Esophagus muscularis mucosa (tissue), 4 donors: ENCODE measurements around the gene CMBL. TPM values are rescaled to one million over a fixed set of nuclear protein-coding genes. Genes with fewer than 3 reads are reported as not detected.
A peak's percentile ranks its signal among the peaks of the same experiment; 100 is the strongest.

Source experiments
- DNase-seq: peaks from one replicate; pipeline ENCODE4 v3.0.0-alpha.2; 2017; ENCODE audit errors: extremely low spot score
- H3K27ac ChIP-seq, 4 donors: fragments of 200-600 bp; sonication (generic); replicated peaks in 1 of 4; 1 replicate in 3 of 4; 2 replicates in 1 of 4; pipeline ENCODE4 v1.5.1; 2016 to 2019; ENCODE audit warnings: mild to moderate bottlenecking in 1 of 4
- H3K27me3 ChIP-seq, 4 donors: fragments of 200-600 bp; sonication (generic); one replicate each; pipeline versions ENCODE4 v1.5.1 to v1.6.0; 2016 to 2019
- H3K36me3 ChIP-seq, 4 donors: fragments of 200-600 bp; sonication (generic); one replicate each; pipeline ENCODE4 v1.5.1; 2016 to 2019
- H3K4me1 ChIP-seq, 4 donors: fragments of 200-600 bp; sonication (generic); one replicate each; pipeline ENCODE4 v1.5.1; 2016 to 2019
- H3K4me3 ChIP-seq, 4 donors: fragments of 200-600 bp; sonication (generic); 1 replicate in 2 of 4; 2 replicates in 2 of 4; pipeline ENCODE4 v1.5.1; 2016 to 2019; ENCODE audit warnings: mild to moderate bottlenecking in 4 of 4, moderate library complexity in 1 of 4
- H3K9me3 ChIP-seq, 4 donors: fragments of 200-600 bp; sonication (generic); 1 replicate in 3 of 4; 2 replicates in 1 of 4; pipeline ENCODE4 v1.5.1; 2016 to 2019
- CTCF ChIP-seq, 3 experiments: fragments of 200-600 bp in 2 of 3; fragments of 450-650 bp in 1 of 3; sonication (generic) in 2 of 3; IDR thresholded peaks; one replicate each; pipeline ENCODE4 v1.5.1; 2017 to 2019; ENCODE audit warnings: antibody characterized with exemption in 3 of 3, mild to moderate bottlenecking in 2 of 3, moderate library complexity in 1 of 3
- EP300 ChIP-seq: sonication (generic); formaldehyde crosslinking; IDR thresholded peaks from one replicate; pipeline ENCODE4 v1.6.1; 2017; ENCODE audit warnings: antibody characterized with exemption
- POLR2A ChIP-seq: fragments of 450-650 bp; IDR thresholded peaks from one replicate; pipeline ENCODE4 v1.6.1; 2017; ENCODE audit warnings: antibody characterized with exemption, moderate library complexity, mild to moderate bottlenecking, low read depth
- POLR2AphosphoS5 ChIP-seq, 2 donors: sonication (generic); formaldehyde crosslinking; IDR thresholded peaks; one replicate each; pipeline ENCODE4 v1.6.1; 2017; ENCODE audit warnings: antibody characterized with exemption in 2 of 2
- WGBS: methylation state at CpG from one replicate; pipeline ENCODE4 v1.1.5; 2018; 5-methylcytosine and 5-hydroxymethylcytosine counted together
- intact Hi-C: fragments of 100-400 bp; cut with DNase I; formaldehyde crosslinking; loops from one replicate; pipeline ENCODE4 v1.15.1; 2023
- total RNA-seq, 4 donors: library from RNA; depleted of rRNA; stranded (reverse); fragments of >200 nt; gene quantifications; one replicate each; pipeline versions ENCODE4 v1.1.0 to v1.2.1, GENCODE V29; 2016

The CMBL gene
- total RNA-seq, 4 donors from 2014 or later, result 3.8 to 7.8 (median 5.1) TPM

GRCh38 chr5:10259899-10260298, 47.8 kb downstream of the CMBL start:
- WGBS, result 87% methylated on average over 3 of the region's 5 CpGs
- H3K4me1 ChIP-seq, result no peaks in the 10 kb centered on the region
- TF ChIP-seq CTCF (IDR thresholded peaks at IDR 0.05) (no peak), POLR2A (no peak), POLR2AphosphoS5 (IDR thresholded peaks at IDR 0.05) (no peak), EP300 (no peak)
- H3K27me3 ChIP-seq, result no peaks in the 10 kb centered on the region
- H3K4me3 ChIP-seq, result no peak overlapping the region
- no peak for DNase-seq
- intact Hi-C loops, result no loop called here
- no peak overlapping the region for H3K27ac ChIP-seq
- peaks cover 85 to 100% (median 99%) of the 10 kb centered on the region in 4 donors for H3K36me3 ChIP-seq
- H3K9me3 ChIP-seq, result no peaks in the 10 kb centered on the region

- H3K4me1 ChIP-seq, result peaks cover 0 to 12% (median 9%) of the 10 kb centered on the region in 4 donors
- H3K27ac ChIP-seq, result no peak overlapping the region
- H3K27me3 ChIP-seq, result no peaks in the 10 kb centered on the region
- 86% methylated on average over 8 of the region's 8 CpGs for WGBS
- intact Hi-C loops, result no loop called here
- peaks cover 74 to 95% (median 87%) of the 10 kb centered on the region in 4 donors for H3K36me3 ChIP-seq
- no peak for TF ChIP-seq POLR2AphosphoS5 (IDR thresholded peaks at IDR 0.05)
- TF ChIP-seq POLR2A, result no peak
- TF ChIP-seq EP300, result no peak
- H3K9me3 ChIP-seq, result no peaks in the 10 kb centered on the region
- no peak overlapping the region for H3K4me3 ChIP-seq
- DNase-seq, result no peak
Measured at GRCh38 chr5:10257870-10258269, 49.8 kb downstream of the CMBL start.

- Histone ChIP-seq H3K9me3 (no peaks in the 10 kb centered on the region), H3K4me3 (no peak overlapping the region), H3K27ac (no peak overlapping the region), H3K4me1 (peaks cover 14 to 36% (median 30%) of the 10 kb centered on the region in 4 donors), H3K27me3 (no peaks in the 10 kb centered on the region), H3K36me3 (peaks cover 43 to 63% (median 57%) of the 10 kb centered on the region in 4 donors)
- intact Hi-C loops, result loop anchor here (5.0 kb wide), 1 partner anchor 103 kb away; no protein-coding TSS in a partner anchor
- WGBS, result 66% methylated on average over 2 of the region's 2 CpGs
- TF ChIP-seq POLR2AphosphoS5 (IDR thresholded peaks at IDR 0.05) (no peak), CTCF (IDR thresholded peaks at IDR 0.05) (no peak), EP300 (no peak), POLR2A (no peak)
- DNase-seq, result peak; percentile 4
Measured at GRCh38 chr5:10254686-10255085, 53.0 kb downstream of the CMBL start.

GRCh38 chr5:10253390-10253789, 54.3 kb downstream of the CMBL start:
- Histone ChIP-seq H3K27me3 (no peaks in the 10 kb centered on the region), H3K36me3 (peaks cover 31 to 50% (median 44%) of the 10 kb centered on the region in 4 donors), H3K27ac (no peak overlapping the region), H3K4me1 (peaks cover 21 to 44% (median 38%) of the 10 kb centered on the region in 4 donors), H3K9me3 (no peaks in the 10 kb centered on the region), H3K4me3 (no peak overlapping the region)
- intact Hi-C loops, result loop anchor here (5.0 kb wide), 1 partner anchor 104 kb away; no protein-coding TSS in a partner anchor
- no peak for TF ChIP-seq CTCF (IDR thresholded peaks at IDR 0.05)
- no peak for TF ChIP-seq EP300
- TF ChIP-seq POLR2A, result no peak
- no peak for TF ChIP-seq POLR2AphosphoS5 (IDR thresholded peaks at IDR 0.05)
- 95% methylated on average over 3 of the region's 3 CpGs for WGBS
- no peak for DNase-seq

- TF ChIP-seq EP300 (no peak), CTCF (IDR thresholded peaks at IDR 0.05) (no peak), POLR2AphosphoS5 (IDR thresholded peaks at IDR 0.05) (no peak), POLR2A (no peak)
- WGBS, result 62% methylated on average over 7 of the region's 7 CpGs
Measured at GRCh38 chr5:10251405-10251804, 56.3 kb downstream of the CMBL start.

More at GRCh38 chr5:10251405-10251804, 56.3 kb downstream of the CMBL start:
- Histone ChIP-seq H3K9me3 (no peaks in the 10 kb centered on the region), H3K36me3 (peaks cover 11 to 31% (median 24%) of the 10 kb centered on the region in 4 donors), H3K4me3 (peak overlapping the region; percentile 82 to 93 (median 90)), H3K27me3 (no peaks in the 10 kb centered on the region), H3K27ac (peak overlapping the region in 1 of 4 donors; percentile 94), H3K4me1 (peaks cover 25 to 47% (median 39%) of the 10 kb centered on the region in 4 donors)
- DNase-seq, result no peak
- intact Hi-C loops, result loop anchor here (5.0 kb wide), 1 partner anchor 106 kb away; no protein-coding TSS in a partner anchor
